Stimulated activated CD8-positive, alpha-beta memory T cell treated with anti-CD3 and anti-CD28 coated beads, Interleukin-15, amount 100 ng/mL, for 4 hours (primary cell): ENCODE measurements around the gene TBC1D16.

ENCODE experiments used
- DNase-seq, 2 donors: peaks; one replicate each; pipeline ENCODE4 v3.0.0-alpha.2; 2020; ENCODE audit warnings: low read depth in 2 of 2

TBC1D16 gene

DNA sequence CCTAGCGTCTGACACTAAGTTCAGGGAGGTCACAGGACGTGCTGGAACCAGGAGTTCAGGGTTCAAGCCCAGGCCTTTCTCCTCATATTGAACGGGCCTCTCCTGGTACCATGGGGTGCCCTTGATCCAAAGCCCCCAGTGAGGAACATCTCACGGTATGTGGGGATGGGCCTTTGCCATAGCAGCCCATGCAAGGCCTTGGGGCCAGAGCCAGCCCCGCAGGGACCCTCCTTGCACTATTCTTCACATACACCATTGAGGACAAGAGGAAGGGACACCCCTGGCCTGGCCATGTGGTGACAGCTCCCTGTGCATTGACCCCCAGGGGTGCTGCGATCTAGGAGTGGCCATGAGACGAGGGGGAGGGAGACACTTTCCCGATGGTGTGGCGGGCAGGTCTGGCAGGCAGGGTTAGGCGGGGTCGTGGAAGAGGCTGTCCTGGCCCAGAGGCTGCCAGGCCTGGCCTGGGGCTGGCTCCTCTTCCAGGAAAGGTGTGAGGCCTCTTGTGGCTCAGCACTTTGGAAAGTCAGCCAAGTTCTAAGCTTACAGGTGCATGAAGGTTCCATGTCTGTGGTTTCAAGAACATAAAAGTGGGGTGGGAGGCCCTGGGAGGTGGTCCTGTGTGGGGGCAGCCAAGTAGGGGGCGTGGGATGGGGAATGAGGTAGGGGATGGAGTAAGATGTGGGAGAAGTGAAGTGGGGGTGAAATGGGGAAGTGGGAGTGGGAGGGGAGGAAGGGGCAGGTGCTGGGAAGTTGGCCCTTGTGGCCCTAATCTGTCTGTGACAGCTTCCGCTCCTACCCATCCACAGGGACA, 107.8 kb downstream of the TBC1D16 start:
- no peak for DNase-seq

DNA sequence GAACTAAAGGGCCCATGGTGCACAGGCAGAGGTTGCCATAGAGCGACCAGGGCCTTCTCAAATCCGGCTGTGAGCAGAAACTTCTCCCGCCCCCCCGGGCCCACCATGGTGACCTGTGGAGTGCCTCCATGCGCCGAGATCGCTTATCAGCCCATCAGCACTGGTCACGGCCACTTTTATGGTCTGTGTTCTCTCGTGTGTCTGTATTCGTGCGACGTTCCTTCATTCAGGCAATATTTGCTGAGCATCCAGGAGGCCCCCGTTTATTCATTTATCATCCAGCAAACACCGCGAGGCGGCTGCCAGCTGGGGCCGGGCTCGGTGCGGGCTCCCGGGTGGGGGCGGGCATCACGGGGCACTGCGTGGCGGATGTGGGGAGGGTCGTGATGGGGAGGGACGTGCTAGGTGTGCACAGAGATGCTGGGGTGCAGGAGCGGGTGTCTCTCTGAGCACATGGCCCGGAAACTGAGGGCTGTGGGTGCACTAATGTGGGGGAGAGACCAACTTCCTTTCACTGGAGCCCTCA, 108.5 kb downstream of the TBC1D16 start:
- DNase-seq = no peak

DNA sequence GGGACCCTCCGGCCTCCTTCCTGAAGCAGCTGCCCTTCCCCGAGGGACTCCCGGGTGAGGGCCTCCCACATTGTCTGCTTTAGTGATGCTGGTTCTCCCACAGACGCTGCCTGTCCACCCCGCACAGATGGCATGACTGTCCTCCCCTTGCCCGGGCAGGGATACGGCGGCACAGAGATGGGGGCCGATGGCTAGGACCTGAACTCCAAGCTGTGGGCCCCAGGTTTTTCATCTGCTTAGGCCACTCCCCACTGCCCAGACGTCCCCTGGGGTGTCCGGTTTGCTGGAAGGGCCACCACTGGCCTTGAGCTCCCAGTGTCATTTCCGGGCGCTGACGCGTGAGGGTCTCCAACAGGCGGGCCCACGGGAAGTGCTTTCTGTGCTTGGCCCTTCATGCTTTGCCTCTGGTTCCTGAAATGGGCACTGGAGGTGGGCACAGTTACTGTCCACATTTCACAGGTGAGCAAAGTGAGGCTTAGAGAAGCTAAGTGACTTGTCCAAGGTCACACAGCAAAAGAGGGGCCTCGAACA, 109.0 kb downstream of the TBC1D16 start:
- DNase-seq = no peak

DNA sequence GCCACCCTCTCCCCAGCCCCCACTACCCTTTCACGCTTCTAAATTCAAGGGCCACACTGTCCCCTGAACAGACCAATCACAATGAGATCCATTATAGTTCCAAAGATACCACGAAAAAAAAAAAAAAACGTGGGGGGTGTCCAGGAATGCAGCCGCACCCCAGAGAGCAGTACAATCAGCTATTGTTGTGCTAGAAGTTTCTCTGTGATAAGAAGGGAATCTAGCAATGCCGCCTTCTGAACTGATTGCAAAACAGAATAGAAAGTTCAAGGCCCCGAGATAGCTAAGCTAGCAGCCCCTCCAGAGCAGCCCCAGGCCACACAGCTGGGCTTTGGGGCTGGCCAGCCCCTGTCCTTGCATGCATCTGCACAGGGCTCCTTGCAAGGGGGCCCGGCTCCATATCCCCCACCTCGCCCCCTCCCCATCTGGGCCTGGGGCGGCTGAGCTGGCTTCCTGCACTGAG, 109.5 kb downstream of the TBC1D16 start:
- DNase-seq = no peak

DNA sequence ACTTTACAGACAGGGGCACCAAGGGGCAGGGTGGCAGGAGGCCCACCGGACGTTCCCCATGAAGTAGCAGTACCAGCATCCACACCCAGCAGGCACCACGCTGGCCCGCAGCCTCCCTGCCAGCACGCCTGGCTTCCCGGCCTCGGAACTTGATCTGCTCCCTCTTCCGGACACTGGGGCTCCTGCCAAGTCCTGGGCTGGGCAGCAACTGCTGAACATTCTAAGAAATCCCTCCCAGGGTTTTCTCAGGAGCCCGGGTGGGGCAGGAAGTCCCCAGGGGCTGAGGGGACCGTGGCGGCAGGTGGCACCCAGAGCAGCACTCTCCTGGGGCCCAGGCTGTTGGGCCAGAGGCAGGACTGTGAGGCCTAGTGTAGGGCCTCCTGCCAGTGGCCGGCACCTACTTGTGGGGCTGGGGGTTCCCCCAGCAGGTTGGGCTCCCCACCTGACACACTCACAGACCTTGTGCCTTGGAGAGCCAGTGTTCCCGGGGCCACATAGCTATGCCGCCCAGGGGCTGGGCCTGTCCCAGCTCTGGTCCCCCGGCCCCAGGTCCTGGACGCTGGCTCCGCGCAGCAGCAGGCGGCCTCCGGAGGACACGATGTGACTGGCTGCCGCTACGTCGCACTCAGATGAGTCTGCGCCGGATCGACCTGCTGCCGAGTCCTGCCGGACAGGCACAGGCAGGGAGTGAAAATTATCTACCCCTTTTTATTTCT, 110.3 kb downstream of the TBC1D16 start:
- DNase-seq = no peak

DNA sequence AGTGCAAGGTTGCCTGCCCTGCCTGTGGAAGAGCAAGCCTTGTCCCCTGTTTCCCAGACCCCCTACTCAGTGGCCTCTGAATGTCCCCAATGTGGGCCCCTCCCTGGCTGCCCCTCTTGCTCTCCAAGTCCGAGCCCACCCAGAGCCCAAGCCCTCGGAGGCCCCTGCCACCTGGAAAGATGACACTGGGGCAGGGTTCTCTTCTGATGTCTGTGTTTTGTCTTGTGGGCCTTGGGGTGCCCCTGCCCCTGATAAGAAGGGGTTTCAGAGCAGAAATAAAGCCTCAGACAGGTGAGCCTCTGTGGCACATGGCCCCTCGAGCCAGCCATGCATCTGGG, 111.1 kb downstream of the TBC1D16 start:
- DNase-seq = no peak

DNA sequence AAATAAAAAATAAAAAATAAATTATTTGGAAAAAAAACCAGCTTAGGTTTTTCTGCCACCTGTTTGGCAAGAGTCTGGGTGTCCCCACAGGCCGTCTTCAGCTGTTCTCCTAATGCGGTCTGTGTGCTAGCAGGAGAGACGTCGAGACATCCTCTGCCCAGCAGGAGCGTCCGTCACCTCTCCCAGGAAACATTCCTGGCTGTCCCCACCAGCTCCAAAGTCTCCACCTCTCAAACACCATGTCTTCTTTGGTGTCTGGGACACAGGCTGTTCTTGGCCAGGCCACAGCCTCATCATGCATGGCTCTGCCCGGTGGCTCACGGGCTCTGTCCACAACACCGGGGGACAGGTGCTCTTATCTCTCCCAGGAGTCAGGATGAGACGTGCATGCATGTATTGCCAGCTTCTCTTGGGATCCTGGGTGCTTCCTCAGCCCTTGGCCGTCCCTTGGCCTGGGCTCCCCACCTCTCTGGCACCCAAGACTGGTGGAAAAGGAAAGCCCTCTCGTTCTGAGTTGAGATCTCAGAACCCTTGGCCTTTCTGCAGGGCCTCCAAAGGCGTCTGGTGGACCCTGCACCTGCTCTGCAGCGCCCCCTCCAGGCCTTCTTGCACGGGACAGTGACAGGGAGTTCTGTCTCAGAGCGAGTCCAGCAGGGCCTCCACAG, 111.6 kb downstream of the TBC1D16 start:
- DNase-seq = no peak

DNA sequence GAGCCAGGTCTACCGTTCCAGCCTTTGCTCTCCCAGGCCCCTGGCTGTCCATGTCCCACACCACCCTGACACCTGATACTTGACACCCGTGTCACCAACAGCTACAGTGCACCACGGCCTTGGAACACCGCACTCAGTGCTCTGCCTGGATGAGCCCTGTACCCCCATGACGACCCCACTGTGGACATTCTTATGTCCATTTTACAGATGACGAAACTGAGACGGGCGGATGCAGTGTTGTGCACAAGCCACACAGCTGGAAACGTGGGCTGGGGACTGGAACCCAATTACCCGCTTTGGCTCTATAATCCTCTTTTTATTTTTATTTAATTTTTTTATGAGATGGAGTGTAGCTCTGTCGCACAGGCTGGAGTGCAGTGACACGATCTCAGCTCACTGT, 112.9 kb downstream of the TBC1D16 start:
- no peak for DNase-seq

DNA sequence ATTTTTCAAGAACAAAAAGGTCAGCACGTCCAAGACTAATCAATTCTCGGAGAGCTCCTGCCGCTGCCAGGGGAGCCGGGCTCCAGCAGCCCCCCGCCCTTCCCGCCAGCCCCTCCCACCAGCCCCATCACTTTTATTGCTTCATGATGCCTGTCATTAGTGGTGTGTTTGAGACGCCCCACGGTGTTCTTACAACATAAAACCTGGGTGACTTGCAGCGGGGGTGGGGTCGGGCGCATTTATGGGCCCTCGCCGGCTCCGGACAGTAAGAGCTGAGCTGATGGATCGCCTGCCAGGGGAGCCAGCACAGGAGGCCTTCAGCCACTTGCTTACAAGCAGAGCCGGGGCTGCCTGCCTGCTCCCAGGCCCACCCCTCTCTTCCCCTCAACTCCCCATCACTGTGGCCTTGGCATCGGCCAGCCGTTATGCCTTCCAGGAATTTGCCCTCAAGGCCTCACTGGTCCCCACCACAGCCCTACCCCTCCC, 113.5 kb downstream of the TBC1D16 start:
- no peak for DNase-seq

DNA sequence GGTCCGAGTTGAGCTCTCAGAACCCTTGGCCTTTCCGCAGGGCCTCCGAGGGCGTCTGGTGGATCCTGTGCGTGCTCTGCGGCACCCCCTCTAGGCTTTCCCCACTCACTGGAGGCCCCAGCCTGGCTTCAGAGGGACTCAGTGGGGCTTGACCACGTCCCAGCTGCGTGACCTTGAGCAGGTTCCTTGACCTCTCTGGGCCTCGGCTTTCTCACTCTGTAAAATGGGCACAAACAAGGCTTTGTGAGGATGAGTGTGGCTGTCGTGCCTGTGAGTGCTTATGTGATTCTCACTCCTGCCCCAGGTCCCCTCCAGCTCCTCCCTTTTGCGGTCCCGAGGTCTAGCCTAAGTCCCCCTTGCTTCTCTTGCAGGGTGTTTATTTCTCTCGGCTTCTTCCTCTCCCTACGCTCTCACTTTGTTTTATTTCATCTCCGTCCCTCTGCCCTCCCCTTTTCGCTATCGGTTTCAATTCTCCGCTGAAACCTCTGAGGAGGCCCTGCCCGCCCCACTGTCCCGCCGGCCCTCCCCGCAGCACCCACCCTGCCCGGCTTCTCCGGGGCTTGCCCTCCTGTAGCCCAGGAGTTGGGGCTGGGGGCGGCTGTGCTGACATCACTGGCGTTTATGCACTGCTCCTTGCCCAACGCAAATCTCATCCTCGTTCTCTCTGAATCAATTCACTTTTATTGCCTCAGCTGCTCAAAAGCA, 114.1 kb downstream of the TBC1D16 start:
- no peak for DNase-seq

DNA sequence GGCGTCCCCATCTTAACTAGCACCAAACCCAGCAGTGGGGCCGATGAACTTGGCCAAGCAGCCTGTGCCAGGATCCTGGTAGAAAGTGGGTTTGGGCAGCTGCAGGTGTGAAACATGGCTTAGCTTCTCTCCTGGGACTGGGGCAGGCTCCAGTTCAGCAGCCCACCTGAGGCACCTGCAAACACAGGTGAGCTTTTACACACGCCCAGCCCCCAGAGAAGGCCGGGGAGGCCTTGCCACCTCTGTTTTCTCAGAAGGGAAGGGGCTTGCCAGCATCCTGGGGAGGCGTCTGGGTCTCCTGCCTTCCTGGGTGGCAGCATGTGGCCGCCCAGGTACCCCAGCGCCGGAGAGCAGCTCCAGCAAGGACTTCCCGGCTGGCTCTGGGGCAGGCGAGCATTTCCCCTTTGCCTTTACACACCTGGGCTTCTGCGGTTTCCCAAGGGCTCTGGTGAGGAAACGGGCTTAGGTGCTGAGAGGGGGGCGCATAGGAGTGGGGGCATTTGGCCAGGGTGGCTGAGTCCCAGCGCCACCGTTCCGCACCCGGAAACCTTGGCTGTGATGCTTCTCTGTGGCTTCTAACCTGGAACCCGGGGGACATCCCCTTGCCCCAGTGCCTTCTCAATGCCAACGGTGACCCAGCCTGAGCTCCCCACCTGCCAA, 114.8 kb downstream of the TBC1D16 start:
- no peak for DNase-seq

DNA sequence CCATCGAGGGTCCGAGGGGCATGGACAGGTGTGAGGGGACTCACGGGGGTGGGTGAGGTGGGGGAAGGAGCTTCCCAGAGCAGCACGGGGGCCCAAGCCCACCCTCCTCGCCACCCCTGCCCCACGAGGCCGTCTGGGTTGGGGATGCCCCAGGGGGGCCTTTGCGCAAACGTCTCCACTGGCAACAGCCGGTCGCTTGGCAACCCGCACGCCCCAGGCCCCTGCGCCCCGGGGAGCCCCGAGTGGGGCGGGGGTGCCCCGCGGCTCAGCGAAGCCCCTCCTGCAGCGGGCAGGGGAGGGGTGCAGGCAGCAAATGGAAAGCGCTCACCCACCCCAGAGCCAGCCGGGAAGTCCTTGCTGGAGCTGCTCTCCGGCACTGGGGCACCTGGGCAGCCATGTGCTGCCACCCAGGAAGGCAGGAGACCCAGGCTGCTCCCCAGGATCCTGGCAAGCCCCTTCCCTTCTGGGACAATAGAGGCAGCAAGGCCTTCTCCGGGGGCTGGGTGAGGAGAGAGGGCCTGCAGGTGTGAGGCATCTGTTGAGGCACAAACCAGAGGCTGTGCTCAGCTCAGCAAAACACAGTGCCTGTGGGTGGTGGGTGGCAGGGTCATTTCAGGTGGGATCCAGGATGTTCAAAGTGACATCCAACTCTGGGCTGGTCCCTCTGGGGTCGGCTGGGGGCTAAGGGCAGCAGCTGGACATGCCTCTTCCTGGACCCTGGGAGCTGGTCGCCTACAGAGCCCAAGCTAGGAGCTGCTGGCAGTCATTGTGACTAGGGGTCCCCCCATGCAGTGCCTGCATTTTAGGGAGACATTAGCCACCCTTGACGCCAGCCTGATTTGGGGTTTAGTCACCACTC, 115.6 kb downstream of the TBC1D16 start:
- DNase-seq = no peak

DNA sequence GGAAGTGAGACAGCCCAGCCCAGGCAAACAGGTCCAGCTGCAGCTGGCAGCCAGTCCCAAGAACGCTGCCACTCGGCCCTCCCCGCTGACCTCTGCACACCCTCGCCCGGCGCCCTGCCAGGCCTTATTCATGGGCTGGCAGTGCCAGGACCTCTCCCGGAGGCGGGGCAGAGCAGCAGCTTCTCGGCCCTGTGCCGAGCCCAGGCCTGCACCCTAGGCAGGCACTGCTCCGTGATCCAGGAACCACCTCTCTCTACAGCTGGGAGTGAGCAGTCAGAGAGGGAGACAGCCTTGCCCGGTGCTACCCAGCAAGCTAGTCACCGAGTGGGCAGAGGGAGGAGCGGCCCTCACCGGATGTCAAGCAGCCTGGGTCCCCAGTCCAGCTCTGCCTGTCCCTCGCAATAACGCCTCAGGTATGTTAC, 116.5 kb downstream of the TBC1D16 start:
- DNase-seq = no peak

DNA sequence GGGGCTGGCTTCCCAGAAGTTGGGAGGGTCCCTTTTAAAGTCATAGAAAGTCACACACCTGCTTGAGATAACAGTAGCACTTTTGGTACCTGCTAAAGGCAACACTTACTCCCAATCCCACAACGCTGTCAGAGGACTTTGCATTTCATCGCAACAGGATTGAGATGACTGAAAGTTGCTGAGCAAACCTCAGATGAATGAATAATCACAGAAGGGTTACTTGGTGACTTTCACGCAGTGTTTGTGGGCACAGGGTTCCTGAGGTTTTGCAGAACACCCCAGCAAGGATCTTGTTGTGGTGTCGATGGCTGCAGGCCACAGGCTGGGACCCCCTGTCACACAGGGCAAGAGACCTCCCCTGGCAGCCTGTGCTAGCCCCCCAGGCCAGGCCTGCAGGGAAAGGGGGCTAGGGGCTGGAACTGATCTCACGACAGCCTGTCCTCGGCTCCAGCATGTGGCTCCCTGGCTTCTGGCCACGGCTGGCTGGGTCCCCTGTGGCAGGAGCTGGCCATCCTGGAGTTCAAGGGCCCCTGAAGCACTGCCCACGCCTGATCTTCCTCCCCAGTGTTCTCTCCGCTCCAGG, 117.0 kb downstream of the TBC1D16 start:
- no peak for DNase-seq

DNA sequence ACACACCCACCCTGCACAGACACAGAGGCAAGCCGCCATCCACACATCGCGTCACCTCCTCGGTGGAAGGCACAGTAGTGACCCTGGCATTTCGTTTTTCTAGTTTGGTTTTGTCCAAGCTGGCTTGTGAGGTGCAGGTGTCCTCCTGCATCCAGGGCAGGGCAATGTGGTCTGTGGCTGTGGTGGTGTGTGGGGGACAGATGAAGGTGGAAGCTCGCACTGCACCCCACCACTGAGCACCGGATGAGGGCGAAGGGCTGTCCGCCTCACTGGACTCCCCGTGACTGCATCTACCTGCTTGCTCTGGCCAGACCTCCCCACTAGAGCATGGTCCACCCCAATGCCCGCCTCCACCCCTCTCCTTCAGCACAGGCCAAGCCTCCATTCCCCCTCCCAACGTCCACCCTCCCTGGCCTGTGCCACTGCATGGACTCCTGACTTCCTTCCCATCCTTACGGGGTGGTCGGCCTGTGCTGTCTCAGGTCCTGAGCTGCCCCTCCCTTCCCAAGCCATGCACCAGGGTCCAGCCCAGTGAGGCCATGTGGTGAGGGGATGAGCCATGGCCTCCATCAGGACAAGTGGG, 117.7 kb downstream of the TBC1D16 start:
- no peak for DNase-seq

DNA sequence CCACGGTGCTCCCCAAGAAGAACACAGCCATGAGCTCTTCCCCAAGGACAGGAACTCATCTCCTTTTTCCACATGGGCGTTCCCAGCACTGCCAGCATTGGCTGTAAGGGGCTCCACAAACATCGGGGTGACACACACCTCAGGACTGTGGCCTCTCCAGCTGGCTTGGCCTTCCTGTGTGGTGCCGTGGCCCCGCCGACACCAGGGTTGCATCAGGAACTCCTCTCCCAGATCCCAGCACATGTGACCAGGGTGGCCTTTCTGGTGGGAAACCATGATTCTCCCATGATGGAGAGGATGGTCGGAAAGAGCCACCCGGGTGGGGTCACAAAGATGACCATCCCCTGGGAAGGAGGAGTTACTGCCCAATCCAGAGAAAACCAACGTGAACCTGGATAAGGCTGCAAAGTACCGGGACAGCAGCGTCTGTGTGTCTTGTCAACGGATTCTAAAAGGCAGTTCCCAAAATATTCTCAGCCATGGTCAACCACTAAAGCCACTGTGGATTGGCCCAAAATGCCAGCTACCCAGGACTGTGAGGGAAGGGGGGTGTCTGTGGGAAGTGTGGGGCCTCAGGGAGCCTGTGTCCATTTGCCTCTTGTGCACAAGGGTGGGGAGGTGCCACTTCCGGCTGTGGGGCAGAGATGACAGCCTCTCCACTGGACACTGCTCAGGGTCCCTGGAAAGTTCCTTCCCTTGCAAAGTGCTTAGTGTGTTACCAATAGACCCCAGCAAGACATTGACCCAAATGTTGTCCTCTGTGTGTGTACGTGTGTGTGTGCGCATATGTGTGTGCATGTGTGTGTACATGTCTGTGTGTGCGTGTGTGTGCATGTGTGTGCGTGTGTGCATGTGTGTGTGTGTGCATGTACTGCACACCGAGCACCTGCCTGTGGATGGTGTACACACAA, 118.4 kb downstream of the TBC1D16 start:
- no peak for DNase-seq

DNA sequence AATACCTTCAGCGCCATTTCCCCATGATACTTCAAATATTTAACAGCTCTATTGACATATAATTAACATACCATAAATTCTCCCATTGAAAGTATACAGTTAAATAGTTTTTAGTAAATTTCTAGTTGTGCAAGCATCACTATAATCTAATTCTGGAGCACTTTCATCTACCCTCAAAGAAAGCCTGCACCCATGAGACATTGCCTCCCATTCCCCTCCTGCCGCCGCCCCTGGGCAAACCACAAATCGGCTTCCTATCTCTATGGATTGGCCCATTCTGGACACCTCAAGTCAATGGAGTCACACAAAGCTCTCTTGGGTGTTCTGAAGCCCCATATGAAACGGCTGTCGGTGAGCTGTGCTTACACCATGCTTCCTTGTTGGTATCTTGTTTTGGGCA, 119.2 kb downstream of the TBC1D16 start:
- DNase-seq = no peak

DNA sequence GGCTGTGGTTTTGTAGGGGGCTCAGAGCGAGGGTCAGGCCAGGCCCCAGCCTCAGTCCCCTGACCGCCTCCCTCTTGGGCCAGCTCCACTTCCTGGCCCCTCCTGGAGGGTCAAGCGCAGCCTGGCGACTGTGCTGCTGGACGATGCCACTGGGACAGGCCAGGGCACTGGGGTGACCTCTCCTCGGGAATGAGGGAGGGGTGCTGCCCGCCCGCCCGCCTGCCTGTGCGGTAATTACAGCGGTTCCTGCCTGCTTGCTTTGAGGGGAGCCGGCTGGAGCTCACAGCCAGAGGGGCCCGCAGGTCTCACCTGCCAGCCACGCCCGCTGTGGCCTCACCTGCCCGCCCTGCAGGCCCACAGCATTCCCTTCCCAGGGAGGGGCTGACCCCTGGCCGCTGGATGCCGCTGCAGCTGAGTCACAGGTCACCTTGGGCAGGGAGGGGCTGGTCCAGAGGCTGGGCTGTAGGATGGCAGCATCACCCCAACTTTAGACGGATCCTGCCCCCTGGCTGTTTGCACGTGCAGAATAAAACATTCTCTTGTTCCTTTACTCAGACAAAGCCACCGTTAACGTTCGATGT, 119.7 kb downstream of the TBC1D16 start:
- DNase-seq = no peak
